K562 (cell line): Measurements from ENCODE around the gene CRYBA1. TPM values are rescaled to one million over a fixed set of nuclear protein-coding genes. Genes with fewer than 3 reads are reported as not detected.
A peak's percentile ranks its signal among the peaks of the same experiment; 100 is the strongest.

Source experiments
- ATAC-seq: fragments of 200-7000 bp; cut with Tn5 transposase; 3 replicates; pipeline ENCODE4 v1.9.1; 2020; ENCODE audit warnings: moderate library complexity
- BruUV-seq: library from RNA; stranded (reverse); fragments of 400-500 nt; replicated peaks from 2 replicates; lab custom pipeline; 2021; lab: Mats Ljungman, UMichigan
- CTCF ChIA-PET: fragments of 300-600 bp; formaldehyde crosslinking; extraction: SDS; loops from one replicate; lab custom pipeline; 2021; ENCODE audit warnings: low intra/inter-chr PET ratio; lab: Yijun Ruan, JAX
- POLR2A ChIA-PET: fragments of 300-600, 350-650 bp; sonication (Branson Sonifier 250); formaldehyde crosslinking; extraction: SDS; loops from one replicate; lab custom pipeline; 2021; ENCODE audit warnings: antibody characterized with exemption, inconsistent platforms; lab: Yijun Ruan, JAX
- DNase-seq, 4 experiments: peaks; one replicate each; pipeline versions ENCODE4 v3.0.0 to v3.0.0-alpha.2; 2011 to 2018; ENCODE audit warnings: low spot score in 3 of 4, mixed read lengths in 3 of 4; ENCODE audit errors: extremely low read depth in 1 of 4
- FAIRE-seq: peaks from 2 replicates; lab custom pipeline; 2011; peaks lifted over from hg19 to GRCh38; lab: Jason Lieb, UNC
- H2AFZ ChIP-seq: 2 replicates; pipeline ENCODE4 v1.6.0; 2011; ENCODE audit warnings: low read depth, low read length, control low read depth, inconsistent platforms
- H3K27ac ChIP-seq: fragments of 200-600 bp; 3 replicates; pipeline ENCODE4 v1.8.0; 2011; ENCODE audit warnings: low read depth, mild to moderate bottlenecking, control low read depth, inconsistent platforms, low read length, moderate library complexity, mixed read lengths; ENCODE audit errors: extremely low read depth
- H3K27me3 ChIP-seq, 2 experiments: fragments of 300-600 bp in 1 of 2; 2 replicates in 1 of 2; 3 replicates in 1 of 2; pipeline versions ENCODE4 v1.6.0 to v1.8.0; 2011; ENCODE audit warnings: inconsistent platforms in 2 of 2, low read length in 2 of 2, mild to moderate bottlenecking in 1 of 2, mixed read lengths in 1 of 2, moderate library complexity in 1 of 2; ENCODE audit not compliant: control insufficient read depth in 2 of 2, insufficient read depth in 2 of 2
- H3K36me3 ChIP-seq: fragments of 300-600 bp; 3 replicates; pipeline ENCODE4 v1.8.0; 2011; ENCODE audit warnings: mild to moderate bottlenecking, low read length, inconsistent platforms; ENCODE audit not compliant: control insufficient read depth, insufficient read depth
- H3K4me1 ChIP-seq, 2 experiments: fragments of 200-600 bp in 1 of 2; replicated peaks in 1 of 2; 2 replicates in 1 of 2; 3 replicates in 1 of 2; pipeline versions ENCODE4 v1.5.1 to v1.8.0; 2011; ENCODE audit warnings: inconsistent platforms in 2 of 2, low read length in 2 of 2, mild to moderate bottlenecking in 1 of 2, mixed read lengths in 1 of 2, moderate library complexity in 1 of 2; ENCODE audit not compliant: control insufficient read depth in 2 of 2, insufficient read depth in 2 of 2
- H3K4me2 ChIP-seq: 2 replicates; pipeline ENCODE4 v1.6.1; 2011; ENCODE audit warnings: low read length, control low read depth, inconsistent platforms, mixed read lengths; ENCODE audit not compliant: insufficient read depth
- H3K4me3 ChIP-seq: fragments of 200-600 bp; sonication (generic), shearing (Covaris generic); 2 replicates; pipeline ENCODE4 v1.5.1; 2016; ENCODE audit warnings: control low read depth, inconsistent platforms
- H3K79me2 ChIP-seq: fragments of 200-600 bp; 3 replicates; pipeline ENCODE4 v1.8.0; 2011; ENCODE audit warnings: low read length, inconsistent platforms; ENCODE audit not compliant: control insufficient read depth, insufficient read depth
- H3K9ac ChIP-seq, 2 experiments: 2 replicates each; pipeline versions ENCODE4 v1.6.0 to v1.6.1; 2011; ENCODE audit warnings: low read depth in 2 of 2, low read length in 2 of 2, control low read depth in 1 of 2, inconsistent platforms in 1 of 2, mild to moderate bottlenecking in 1 of 2, mixed read lengths in 1 of 2; ENCODE audit not compliant: insufficient read depth in 1 of 2
- H3K9me1 ChIP-seq: one replicate; pipeline ENCODE4 v1.6.0; 2011; ENCODE audit warnings: inconsistent platforms, mild to moderate bottlenecking, low read length, moderate library complexity; ENCODE audit not compliant: control insufficient read depth, insufficient read depth
- H3K9me3 ChIP-seq: replicated peaks from 2 replicates; pipeline ENCODE4 v1.5.1; 2011; ENCODE audit warnings: low read depth, low read length, inconsistent platforms; ENCODE audit not compliant: control insufficient read depth, insufficient read depth
- H4K20me1 ChIP-seq: replicated peaks from 2 replicates; pipeline ENCODE4 v1.6.1; 2011; ENCODE audit warnings: low read length, inconsistent platforms, mixed read lengths; ENCODE audit not compliant: control insufficient read depth, insufficient read depth
- ATF3 ChIP-seq, 2 experiments: fragments of 450-650 bp in 1 of 2; sonication (generic) in 1 of 2; formaldehyde crosslinking in 1 of 2; IDR thresholded peaks in 1 of 2; conservative IDR thresholded peaks in 1 of 2; 2 replicates each; pipeline versions ENCODE4 v1.6.1 to v1.8.1; 2016 to 2023; ENCODE audit warnings: mild to moderate bottlenecking in 2 of 2, moderate library complexity in 2 of 2, inconsistent platforms in 1 of 2, missing genetic modification reagents in 1 of 2
- BCOR ChIP-seq: fragments of 450-650 bp; IDR thresholded peaks from 2 replicates; pipeline ENCODE4 v1.6.1; 2016
- HDAC6 ChIP-seq: IDR thresholded peaks from 2 replicates; pipeline ENCODE4 v1.6.1; 2012; ENCODE audit warnings: low read depth, mild to moderate bottlenecking, control low read depth, inconsistent platforms, low read length, moderate library complexity
- HOXB6 ChIP-seq: fragments of 250-450 bp; sonication (Bioruptor Pico); IDR thresholded peaks from 2 replicates; pipeline ENCODE4 v1.5.1; 2022; ENCODE audit warnings: mild to moderate bottlenecking, borderline replicate concordance
- RBM25 ChIP-seq: fragments of 200-400 bp; formaldehyde crosslinking; IDR thresholded peaks from 2 replicates; pipeline ENCODE4 v1.6.1; 2018; ENCODE audit warnings: low read length, low read depth, moderate library complexity; ENCODE audit not compliant: severe bottlenecking
- ZFP36 ChIP-seq: fragments of 150-350 bp; IDR thresholded peaks from 2 replicates; pipeline ENCODE4 v1.6.1; 2018; ENCODE audit warnings: low read length, low read depth; ENCODE audit not compliant: partially characterized antibody
- WGBS: fragments of 100-300 bp; shearing (Covaris generic); methylation state at CpG from one replicate; pipeline ENCODE4 v1.1.6; 2016; ENCODE audit warnings: low coverage, mixed read lengths; ENCODE audit not compliant: insufficient coverage; ENCODE audit errors: missing lambda C conversion rate; 5-methylcytosine and 5-hydroxymethylcytosine counted together
- in situ Hi-C: fragments of 300-500 bp; cut with MboI; formaldehyde crosslinking; loops from 4 replicates; pipeline ENCODE4 v1.15.0; 2018; ENCODE audit warnings: inconsistent platforms, mixed read lengths
- intact Hi-C: fragments of 100-400 bp; cut with micrococcal nuclease; formaldehyde crosslinking; loops from 2 replicates; pipeline ENCODE4 v1.14.2; 2022
- polyA plus RNA-seq, 8 experiments: library from polyadenylated mRNA; depleted of rRNA in 4 of 8; stranded (reverse) in 5 of 8; unstranded in 3 of 8; fragments of >200 nt; fragmentation: Nextera tagmentation in 2 of 8; fragmentation: Illumina TruSeq in 1 of 8; extraction: Ambion mirVana in 2 of 8; extraction: Trizol in 1 of 8; gene quantifications; 2 replicates each; pipeline versions ENCODE4 v1.2.1 to v1.2.3, GENCODE V29; 2011 to 2014; ENCODE audit warnings: inconsistent platforms in 1 of 8, missing spikeins in 1 of 8
- total RNA-seq, 7 experiments: library from RNA; depleted of rRNA in 6 of 7; stranded (reverse); fragments of >200 nt in 6 of 7; fragmentation: Illumina TruSeq in 2 of 7; extraction: Trizol in 2 of 7; gene quantifications; 2 replicates each; pipeline versions ENCODE4 v1.2.1 to v1.2.3, GENCODE V29; 2011 to 2021; ENCODE audit warnings: low replicate concordance in 1 of 7

CRYBA1 gene
- total and polyA plus RNA-seq, 9 of the 15 experiments (the other 6 are each of a cell fraction or from before 2014, with no cell fraction given), result not detected

GRCh38 chr17:29214215-29215146 lies 32.2 kb upstream of the CRYBA1 start:
- no peaks in the 10 kb centered on the region for H3K79me2 ChIP-seq
- H3K36me3 ChIP-seq, result no peaks in the 10 kb centered on the region
- TF ChIP-seq BCOR (peak; percentile 58; the same call in 1 of the 2 replicates), ATF3 (IDR thresholded peaks at IDR 0.05) (0 out of 2 replicates have a peak, but pooled peaks have one; percentile 8), ATF3 (CRISPR knock-in tag; conservative IDR thresholded peaks at IDR 0.05) (no peak), HOXB6 (CRISPR knock-in tag) (no peak), RBM25 (peak; percentile 84), ZFP36 (peak; percentile 71), HDAC6 (no peak)
- no peak overlapping the region for H3K4me2 ChIP-seq
- intact Hi-C loops, result no loop called here
- 48% methylated on average over 8 of the region's 8 CpGs for WGBS
- no peak overlapping the region for H3K9ac ChIP-seq
- no peak overlapping the region for H2AFZ ChIP-seq
- DNase-seq, result no peak
- BruUV-seq, result no TSS peak
- no peaks in the 10 kb centered on the region for H4K20me1 ChIP-seq
- no peaks in the 10 kb centered on the region for H3K9me3 ChIP-seq
- no peak overlapping the region for H3K4me3 ChIP-seq
- H3K4me1 ChIP-seq, result peaks cover 0 to 3% of the 10 kb centered on the region in 2 experiments; a peak in 1 of 5 replicates
- no peak for ATAC-seq
- POLR2A ChIA-PET, result interaction anchor here (1.1 kb wide), 1 partner anchor 26 kb away, joined by 3 read pairs; no protein-coding TSS in a partner anchor
- no peak overlapping the region for H3K27ac ChIP-seq
- H3K27me3 ChIP-seq, result no peaks in the 10 kb centered on the region
- H3K9me1 ChIP-seq, result no peaks in the 10 kb centered on the region
- no peak for FAIRE-seq
- in situ Hi-C loops, result loop anchor here (5.0 kb wide), 1 partner anchor 67 kb away; no protein-coding TSS in a partner anchor
- CTCF ChIA-PET, result interaction anchor here (0.5 kb wide), 1 partner anchor 78 kb away, joined by 3 read pairs; no protein-coding TSS in a partner anchor
